ENCODE data around the gene TESK2. TPM values are rescaled to one million over a fixed set of nuclear protein-coding genes. Genes with fewer than 3 reads are reported as not detected.

Gene TESK2
- polyA plus RNA-seq, 3 donors: 3.9 to 13.1 (median 4.1) TPM

GRCh38 chr1:45443580-45444446 lies 47.1 kb downstream of the TESK2 start:
- H3K4me3 Mint-ChIP-seq: no peak overlapping the region
- H3K4me1 ChIP-seq (ENCODE audit: control insufficient read depth in 1 of 2, insufficient read depth in 2 of 2, low read length in 2 of 2): peaks cover 0 to 10% of the 10 kb centered on the region in 2 donors
- H2AFZ ChIP-seq (ENCODE audit: insufficient read depth, low read depth, low read length, poor library complexity, severe bottlenecking): no peak overlapping the region
- no peak overlapping the region for H3K27ac Mint-ChIP-seq
- peaks cover 18% of the 10 kb centered on the region for H3K4me1 Mint-ChIP-seq
- H3K4me3 ChIP-seq (replicated peaks in 1 of 3; ENCODE audit: low read depth in 2 of 3, low read length in 3 of 3): no peak overlapping the region
- DNase-seq: no peak
- intact Hi-C loops (cut with micrococcal nuclease): no loop called here
- H3K9ac ChIP-seq (ENCODE audit: insufficient read depth, low read length, poor library complexity, severe bottlenecking): no peak overlapping the region
- peaks cover 0 to 6% (median 2%) of the 10 kb centered on the region in 7 donors for H3K9me3 Mint-ChIP-seq
- no peaks in the 10 kb centered on the region for H3K36me3 ChIP-seq (replicated peaks in 1 of 2; ENCODE audit: control insufficient read depth in 1 of 2, insufficient read depth in 2 of 2, low read length in 2 of 2)
- no peaks in the 10 kb centered on the region for H4K20me1 ChIP-seq (ENCODE audit: insufficient read depth, low read length)
- no peaks in the 10 kb centered on the region for H3K27me3 ChIP-seq (ENCODE audit: control insufficient read depth in 2 of 2, insufficient read depth in 2 of 2, low read length in 2 of 2)
- H3K27me3 Mint-ChIP-seq (ENCODE audit: low read depth in 3 of 3): peaks cover 0 to 2% (median 2%) of the 10 kb centered on the region in 3 donors
- H3K36me3 Mint-ChIP-seq: peaks cover 2 to 4% of the 10 kb centered on the region in 2 donors
- no peak overlapping the region for H3K27ac ChIP-seq (ENCODE audit: low read depth in 1 of 2, low read length in 2 of 2)
- no peak overlapping the region for H3K4me2 ChIP-seq (replicated peaks; ENCODE audit: extremely low read depth, low read length, poor library complexity, severe bottlenecking)
- no CpG with 5 or more reads among the region's 7 CpGs for WGBS (ENCODE audit: insufficient coverage)
- TF ChIP-seq CTCF (IDR thresholded peaks at IDR 0.05): no peak
- H3K79me2 ChIP-seq (ENCODE audit: insufficient read depth, low read length): no peaks in the 10 kb centered on the region
- H3K9me3 ChIP-seq (replicated peaks in 1 of 2; ENCODE audit: control insufficient read depth in 1 of 2, insufficient read depth in 1 of 2, low read length in 2 of 2): no peaks in the 10 kb centered on the region

DNA sequence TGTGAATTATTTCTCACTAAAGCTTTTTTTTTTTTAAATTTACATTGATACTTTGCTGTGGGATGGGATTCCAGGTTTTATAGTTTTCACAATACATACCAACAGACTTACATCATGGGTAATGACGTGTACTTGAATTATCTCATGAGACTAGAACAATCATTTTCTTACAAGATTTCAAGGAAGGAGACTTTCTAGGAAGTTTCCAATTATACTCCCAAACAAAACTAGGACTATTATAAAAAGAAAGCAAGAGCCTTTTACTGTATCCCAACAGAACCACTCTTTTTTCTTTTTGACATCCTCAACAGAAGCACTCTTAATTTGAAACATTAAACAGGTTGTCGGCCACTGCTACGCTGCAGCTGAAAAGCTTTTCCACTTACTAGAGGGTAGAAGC lies 48.7 kb downstream of the TESK2 start:
- no peaks in the 10 kb centered on the region for H3K27me3 ChIP-seq (ENCODE audit: control insufficient read depth in 2 of 2, insufficient read depth in 2 of 2, low read length in 2 of 2)
- Mint-ChIP-seq H3K4me1 (peaks cover 25% of the 10 kb centered on the region), H3K36me3 (peaks cover 2 to 4% of the 10 kb centered on the region in 2 donors), H3K4me3 (no peak overlapping the region), H3K9me3 (peaks cover 0 to 6% (median 2%) of the 10 kb centered on the region in 7 donors), H3K27ac (peak overlapping the region in 1 of 7 donors; percentile 64), H3K27me3 (ENCODE audit: low read depth in 3 of 3) (peaks cover 0 to 2% (median 2%) of the 10 kb centered on the region in 3 donors)
- no peak for DNase-seq
- H3K4me1 ChIP-seq (ENCODE audit: control insufficient read depth in 1 of 2, insufficient read depth in 2 of 2, low read length in 2 of 2): peaks cover 0 to 10% of the 10 kb centered on the region in 2 donors
- H3K4me3 ChIP-seq (replicated peaks in 1 of 3; ENCODE audit: low read depth in 2 of 3, low read length in 3 of 3): no peak overlapping the region
- TF ChIP-seq CTCF (IDR thresholded peaks at IDR 0.05): no peak
- H3K9me3 ChIP-seq (replicated peaks in 1 of 2; ENCODE audit: control insufficient read depth in 1 of 2, insufficient read depth in 1 of 2, low read length in 2 of 2): no peaks in the 10 kb centered on the region
- no peak overlapping the region for H2AFZ ChIP-seq (ENCODE audit: insufficient read depth, low read depth, low read length, poor library complexity, severe bottlenecking)
- H3K9ac ChIP-seq (ENCODE audit: insufficient read depth, low read length, poor library complexity, severe bottlenecking): no peak overlapping the region
- H3K79me2 ChIP-seq (ENCODE audit: insufficient read depth, low read length): no peaks in the 10 kb centered on the region
- H3K27ac ChIP-seq (ENCODE audit: low read depth in 1 of 2, low read length in 2 of 2): no peak overlapping the region
- no peak overlapping the region for H3K4me2 ChIP-seq (replicated peaks; ENCODE audit: extremely low read depth, low read length, poor library complexity, severe bottlenecking)
- intact Hi-C loops (cut with micrococcal nuclease): no loop called here
- no peaks in the 10 kb centered on the region for H3K36me3 ChIP-seq (replicated peaks in 1 of 2; ENCODE audit: control insufficient read depth in 1 of 2, insufficient read depth in 2 of 2, low read length in 2 of 2)
- WGBS (ENCODE audit: insufficient coverage): 100% methylated on average over 2 of the region's 3 CpGs
- no peaks in the 10 kb centered on the region for H4K20me1 ChIP-seq (ENCODE audit: insufficient read depth, low read length)

Data from CD14-positive monocyte (primary cell).